GM12873 (cell line): ENCODE results near the gene CD72.

ENCODE experiments used
- CTCF ChIP-seq: IDR thresholded peaks from 2 replicates; pipeline ENCODE4 v1.5.1; 2012; ENCODE audit warnings: low read depth, mild to moderate bottlenecking, moderate library complexity, low read length, control low read depth; ENCODE audit not compliant: insufficient read depth; ENCODE audit errors: missing control alignments

The CD72 gene

GRCh38 chr9:35628389-35628991 is 10.3 kb upstream of the CD72 start:
- no peak for TF ChIP-seq CTCF

- TF ChIP-seq CTCF: no peak
Measured at GRCh38 chr9:35627575-35627974, 9.4 kb upstream of the CD72 start.

- no peak for TF ChIP-seq CTCF
Measured at GRCh38 chr9:35619800-35620158, 1.6 kb upstream of the CD72 start.

GRCh38 chr9:35618854-35619799 is 914 bp upstream of the CD72 start:
- no peak for TF ChIP-seq CTCF

GRCh38 chr9:35617548-35617947 is 665 bp downstream of the CD72 start:
- no peak for TF ChIP-seq CTCF

GRCh38 chr9:35616681-35617459 is 1.3 kb downstream of the CD72 start:
- peak; percentile 48 for TF ChIP-seq CTCF

- no peak for TF ChIP-seq CTCF
Measured at GRCh38 chr9:35615981-35616680, 2.1 kb downstream of the CD72 start.
